ENCODE measurements around the gene FAM181A. TPM values are rescaled to one million over a fixed set of nuclear protein-coding genes. Genes with fewer than 3 reads are reported as not detected.

The FAM181A gene
- total and polyA plus RNA-seq, 9 of the 15 experiments (the other 6 are each of a cell fraction or from before 2014, with no cell fraction given) = not detected

GRCh38 chr14:93917141-93917540 is 10.0 kb upstream of the FAM181A start:
- H3K9me3 ChIP-seq (replicated peaks; ENCODE audit: control insufficient read depth, insufficient read depth, low read depth, low read length) = no peaks in the 10 kb centered on the region
- no peak overlapping the region for H3K27ac ChIP-seq (ENCODE audit: extremely low read depth, low read depth, low read length)
- in situ Hi-C loops (cut with MboI) (no loop called here), intact Hi-C loops (cut with micrococcal nuclease) (no loop called here)
- no peak overlapping the region for H3K4me2 ChIP-seq (ENCODE audit: insufficient read depth, low read length)
- H3K27me3 ChIP-seq (ENCODE audit: control insufficient read depth in 2 of 2, insufficient read depth in 2 of 2, low read length in 2 of 2) = 0 out of 5 replicates have a peak, but pooled peaks cover 0 to 10% of the 10 kb centered on the region in 2 experiments
- no peaks in the 10 kb centered on the region for H3K36me3 ChIP-seq (ENCODE audit: control insufficient read depth, insufficient read depth, low read length)
- H3K4me3 ChIP-seq = no peak overlapping the region
- POLR2A ChIA-PET = no interaction called here
- TF ChIP-seq ZNF311 (CRISPR knock-in tag; IDR thresholded peaks at IDR 0.05) (no peak), ESRRA (IDR thresholded peaks at IDR 0.05; ENCODE audit: borderline replicate concordance, low read depth) (no peak), TCF7L2 (IDR thresholded peaks at IDR 0.05; ENCODE audit: low read depth, low read length) (no peak), ZFP91 (CRISPR knock-in tag; IDR thresholded peaks at IDR 0.05) (no peak), STAT6 (CRISPR knock-in tag; IDR thresholded peaks at IDR 0.05) (no peak), ZNF165 (CRISPR knock-in tag; IDR thresholded peaks at IDR 0.05; ENCODE audit: borderline replicate concordance) (no peak), ZNF347 (CRISPR knock-in tag; IDR thresholded peaks at IDR 0.05; ENCODE audit: low read depth) (no peak), DDX20 (tag; IDR thresholded peaks at IDR 0.05; ENCODE audit: low read depth) (no peak), YY1 (IDR thresholded peaks at IDR 0.05; ENCODE audit: borderline replicate concordance in 1 of 3, control insufficient read depth in 1 of 3, extremely low read depth in 1 of 3, insufficient read depth in 3 of 3, insufficient read length in 1 of 3, insufficient replicate concordance in 2 of 3, low read depth in 1 of 3, low read length in 2 of 3) (no peak), TFAM (CRISPR knock-in tag; conservative IDR thresholded peaks at IDR 0.05) (no peak), ZNF444 (CRISPR knock-in tag; IDR thresholded peaks at IDR 0.05) (no peak), C11orf30 (IDR thresholded peaks at IDR 0.05; ENCODE audit: low read depth) (no peak)
- CTCF ChIA-PET (ENCODE audit: low intra/inter-chr PET ratio) = no interaction called here
- no peaks in the 10 kb centered on the region for H3K4me1 ChIP-seq (replicated peaks in 1 of 2; ENCODE audit: control insufficient read depth in 2 of 2, insufficient read depth in 2 of 2, low read length in 2 of 2)
- BruUV-seq (replicated peaks) = no TSS peak
- no peak for FAIRE-seq
- no peak overlapping the region for H3K9ac ChIP-seq (ENCODE audit: insufficient read depth in 1 of 2, low read depth in 2 of 2, low read length in 2 of 2)
- no peak for ATAC-seq
- no peaks in the 10 kb centered on the region for H3K9me1 ChIP-seq (ENCODE audit: control insufficient read depth, insufficient read depth, low read length)
- DNase-seq (ENCODE audit: extremely low read depth in 1 of 4, low spot score in 3 of 4) = no peak
- H2AFZ ChIP-seq (ENCODE audit: low read depth, low read length) = no peak overlapping the region
- WGBS (ENCODE audit: insufficient coverage, low coverage, missing lambda C conversion rate) = 0% methylated on average over 4 of the region's 7 CpGs
- no peaks in the 10 kb centered on the region for H4K20me1 ChIP-seq (replicated peaks; ENCODE audit: control insufficient read depth, insufficient read depth, low read length)
- H3K79me2 ChIP-seq (ENCODE audit: control insufficient read depth, insufficient read depth, low read length) = no peaks in the 10 kb centered on the region
